Uterus (tissue), 4 donors: Measurements from ENCODE around the gene PDE3B. TPM values are rescaled to one million over a fixed set of nuclear protein-coding genes. Genes with fewer than 3 reads are reported as not detected.
"Not testable (repeated sequence)": the region's sequence is repeated elsewhere in the genome, so short reads cannot be mapped to it uniquely, and the experiment has no call there.

Source experiments
- DNase-seq, 2 donors: peaks; one replicate each; pipeline ENCODE4 v3.0.0-alpha.2; 2019 to 2020
- H3K27ac ChIP-seq, 2 donors: fragments of 200-600 bp; sonication (generic); 1 replicate in 1 of 2; 2 replicates in 1 of 2; pipeline ENCODE4 v1.5.1; 2016 to 2018
- H3K27me3 ChIP-seq, 2 donors: fragments of 200-600 bp; sonication (generic); one replicate each; pipeline ENCODE4 v1.5.1; 2018 to 2019; ENCODE audit warnings: control low read depth in 1 of 2
- H3K36me3 ChIP-seq, 2 donors: fragments of 200-600 bp; sonication (generic); one replicate each; pipeline ENCODE4 v1.5.1; 2019; ENCODE audit warnings: control low read depth in 1 of 2
- H3K4me1 ChIP-seq, 2 donors: fragments of 200-600 bp; sonication (generic); one replicate each; pipeline ENCODE4 v1.5.1; 2018 to 2019; ENCODE audit warnings: control low read depth in 1 of 2
- H3K4me3 ChIP-seq, 2 donors: fragments of 200-600 bp; sonication (generic); 1 replicate in 1 of 2; 2 replicates in 1 of 2; pipeline ENCODE4 v1.5.1; 2018 to 2019; ENCODE audit warnings: mild to moderate bottlenecking in 1 of 2
- H3K9me3 ChIP-seq, 2 donors: fragments of 200-600 bp; sonication (generic); one replicate each; pipeline ENCODE4 v1.5.1; 2019; ENCODE audit warnings: control low read depth in 1 of 2
- CTCF ChIP-seq, 4 experiments: fragments of 200-600 bp in 2 of 4; fragments of 450-650 bp in 2 of 4; sonication (generic) in 2 of 4; IDR thresholded peaks; one replicate each; pipeline ENCODE4 v1.5.1; 2016 to 2019; ENCODE audit warnings: antibody characterized with exemption in 4 of 4, mild to moderate bottlenecking in 2 of 4, moderate library complexity in 1 of 4
- POLR2A ChIP-seq, 2 donors: fragments of 450-650 bp; IDR thresholded peaks; one replicate each; pipeline ENCODE4 v1.6.1; 2016; ENCODE audit warnings: antibody characterized with exemption in 2 of 2, mild to moderate bottlenecking in 1 of 2, moderate library complexity in 1 of 2
- intact Hi-C: fragments of 100-400 bp; cut with DNase I; formaldehyde crosslinking; loops from one replicate; pipeline ENCODE4 v1.15.1; 2023; ENCODE audit warnings: low total_unique reads
- total RNA-seq, 4 donors: library from RNA; depleted of rRNA in 3 of 4; stranded (reverse); fragments of >200 nt in 3 of 4; gene quantifications; one replicate each; pipeline versions ENCODE4 v1.1.0 to v1.2.4, GENCODE V29; 2014 to 2023
- donor health status: DM: yes; HTN: yes; CAD: no.

The PDE3B gene
- total RNA-seq, 4 donors from 2014 or later: 1.5 to 10.8 (median 3.9) TPM

- intact Hi-C loops: no loop called here
- no peak overlapping the region for H3K4me3 ChIP-seq
- H3K27me3 ChIP-seq: no peaks in the 10 kb centered on the region
- H3K4me1 ChIP-seq: no peaks in the 10 kb centered on the region
- no peak for TF ChIP-seq POLR2A (IDR thresholded peaks at IDR 0.05)
- TF ChIP-seq CTCF (IDR thresholded peaks at IDR 0.05): no peak
- no peaks in the 10 kb centered on the region for H3K9me3 ChIP-seq
- no peak for DNase-seq
- H3K27ac ChIP-seq: no peak overlapping the region
- H3K36me3 ChIP-seq: no peaks in the 10 kb centered on the region
Observed at GRCh38 chr11:14784230-14784629, 140.6 kb downstream of the PDE3B start.

GRCh38 chr11:14789879-14790484, 146.4 kb downstream of the PDE3B start:
- TF ChIP-seq POLR2A (IDR thresholded peaks at IDR 0.05) (no peak), CTCF (IDR thresholded peaks at IDR 0.05) (peak in 2 of 4 experiments; percentile 7 to 9)
- H3K4me3 ChIP-seq: no peak overlapping the region
- intact Hi-C loops: no loop called here
- H3K36me3 ChIP-seq: no peaks in the 10 kb centered on the region
- DNase-seq: no peak
- no peaks in the 10 kb centered on the region for H3K27me3 ChIP-seq
- no peak overlapping the region for H3K27ac ChIP-seq
- H3K4me1 ChIP-seq: no peaks in the 10 kb centered on the region
- H3K9me3 ChIP-seq: no peaks in the 10 kb centered on the region

- DNase-seq: no peak
- TF ChIP-seq CTCF (IDR thresholded peaks at IDR 0.05): no peak
- no peak for TF ChIP-seq POLR2A (IDR thresholded peaks at IDR 0.05)
- no peaks in the 10 kb centered on the region for H3K9me3 ChIP-seq
- no peaks in the 10 kb centered on the region for H3K36me3 ChIP-seq
- intact Hi-C loops: no loop called here
- no peak overlapping the region for H3K4me3 ChIP-seq
- no peaks in the 10 kb centered on the region for H3K27me3 ChIP-seq
- H3K27ac ChIP-seq: no peak overlapping the region
- H3K4me1 ChIP-seq: no peaks in the 10 kb centered on the region
Observed at GRCh38 chr11:14793546-14793945, 149.9 kb downstream of the PDE3B start.

GRCh38 chr11:14796028-14796427, 152.4 kb downstream of the PDE3B start:
- H3K9me3 ChIP-seq, H3K4me3 ChIP-seq, intact Hi-C loops, H3K27ac ChIP-seq, H3K36me3 ChIP-seq, DNase-seq, H3K27me3 ChIP-seq, H3K4me1 ChIP-seq: not testable (repeated sequence)

- H3K4me3 ChIP-seq: no peak overlapping the region
- no peaks in the 10 kb centered on the region for H3K36me3 ChIP-seq
- H3K4me1 ChIP-seq: no peaks in the 10 kb centered on the region
- TF ChIP-seq POLR2A (IDR thresholded peaks at IDR 0.05) (no peak), CTCF (IDR thresholded peaks at IDR 0.05) (no peak)
- no peak for DNase-seq
- H3K27me3 ChIP-seq: no peaks in the 10 kb centered on the region
- intact Hi-C loops: no loop called here
- H3K9me3 ChIP-seq: no peaks in the 10 kb centered on the region
- H3K27ac ChIP-seq: no peak overlapping the region
Observed at GRCh38 chr11:14803846-14804245, 160.2 kb downstream of the PDE3B start.

- TF ChIP-seq CTCF (IDR thresholded peaks at IDR 0.05) (no peak), POLR2A (IDR thresholded peaks at IDR 0.05) (no peak)
- Histone ChIP-seq H3K36me3 (no peaks in the 10 kb centered on the region), H3K4me3 (no peak overlapping the region), H3K27ac (no peak overlapping the region), H3K27me3 (no peaks in the 10 kb centered on the region), H3K4me1 (no peaks in the 10 kb centered on the region), H3K9me3 (no peaks in the 10 kb centered on the region)
- DNase-seq: no peak
- intact Hi-C loops: no loop called here
Observed at GRCh38 chr11:14809466-14809865, 165.9 kb downstream of the PDE3B start.
